Heart right ventricle (tissue), 16 donors: ENCODE measurements around the gene UNC119B. TPM values are rescaled to one million over a fixed set of nuclear protein-coding genes. Genes with fewer than 3 reads are reported as not detected.
A peak's percentile ranks its signal among the peaks of the same experiment; 100 is the strongest.

Experiments used
- ATAC-seq, 8 donors: fragments of 200-7000 bp; cut with Tn5 transposase; one replicate each; pipeline ENCODE4 v1.9.1; 2020; ENCODE audit warnings: mild to moderate bottlenecking in 8 of 8, moderate library complexity in 8 of 8, moderate number of reproducible peaks in 1 of 8
- DNase-seq, 2 donors: peaks; one replicate each; pipeline ENCODE4 v3.0.0-alpha.2; 2020
- H3K27ac ChIP-seq, 10 donors: fragments of 200-600 bp; sonication (generic) in 2 of 10; one replicate each; pipeline versions ENCODE4 v1.5.0 to v1.8.0; 2020 to 2022; ENCODE audit warnings: mild to moderate bottlenecking in 3 of 10
- H3K27me3 ChIP-seq, 7 donors: fragments of 200-600 bp; one replicate each; pipeline ENCODE4 v1.8.0; 2021 to 2022; ENCODE audit warnings: mild to moderate bottlenecking in 2 of 7
- H3K36me3 ChIP-seq, 9 donors: fragments of 200-600 bp; sonication (generic) in 1 of 9; one replicate each; pipeline versions ENCODE4 v1.5.0 to v1.8.0; 2020 to 2022; ENCODE audit warnings: mild to moderate bottlenecking in 2 of 9
- H3K4me1 ChIP-seq, 9 donors: fragments of 200-600 bp; sonication (generic) in 1 of 9; one replicate each; pipeline versions ENCODE4 v1.5.0 to v1.8.0; 2020 to 2022; ENCODE audit warnings: mild to moderate bottlenecking in 4 of 9
- H3K4me3 ChIP-seq, 10 donors: fragments of 200-600 bp; sonication (generic) in 2 of 10; one replicate each; pipeline versions ENCODE4 v1.5.0 to v1.8.0; 2020 to 2022; ENCODE audit warnings: mild to moderate bottlenecking in 7 of 10, moderate library complexity in 2 of 10
- H3K9me3 ChIP-seq, 11 donors: fragments of 200-600 bp in 10 of 11; sonication (generic) in 2 of 11; one replicate each; pipeline versions ENCODE4 v1.5.0 to v1.8.0; 2013 to 2022; ENCODE audit warnings: mild to moderate bottlenecking in 2 of 11, control low read depth in 1 of 11, moderate library complexity in 1 of 11
- WGBS, 2 donors: extraction: QIAGEN DNeasy Blood & Tissue Kit; methylation state at CpG; one replicate each; pipeline ENCODE4 v1.1.7; 2013; ENCODE audit warnings: inconsistent platforms in 1 of 2; 5-methylcytosine and 5-hydroxymethylcytosine counted together
- intact Hi-C, 10 donors: fragments of 100-400 bp; cut with DNase I; formaldehyde crosslinking; loops; one replicate each; pipeline versions ENCODE4 v1.11.1 to v1.14.2; 2022
- polyA plus RNA-seq, 2 donors: library from polyadenylated mRNA; stranded (reverse); fragments of 200-250 nt; gene quantifications; one replicate each; pipeline ENCODE4 v1.2.3, GENCODE V29; 2013
- total RNA-seq, 10 donors: library from RNA; stranded (reverse); fragmentation: NEBNext Ultra II Directional in 3 of 10; extraction: Animal tissue kit (Norgen Biotek cat#: 25700) in 3 of 10; gene quantifications; one replicate each; pipeline versions ENCODE4 v1.2.1 to v1.2.4, GENCODE V29; 2021 to 2023
- TF ChIP-seq, protein P1 (sequence below), 9 donors: fragments of 200-600 bp; sonication (generic) in 2 of 9; IDR thresholded peaks; one replicate each; pipeline versions ENCODE4 v1.5.0 to v1.8.0; 2021 to 2022; ENCODE audit warnings: antibody characterized with exemption in 9 of 9, mild to moderate bottlenecking in 5 of 9, moderate library complexity in 1 of 9
- donor health status: Arrhythmogenic right ventricular cardiomyopathy.
- donor health status: ischemic (EF 13 %, LVEDD 7.1; RV severe dilation, severe dysfunction).
- donor health status: healthy with polysubstance abuse.
- donor health status: DM: no; HTN: yes; CAD: no.
- donor health status: DM: no; HTN: no; CAD: no.
- donor health status: ischemic (EF 25% LVEDD 6.9; RV normal size, moderate dysfunction).
- donor health status: ischemic (EF 25% LVEDD 5.7; RV mildly dilated, moderate dysfunction).
- donor health status: healthy.
- donor health status: DM: yes; HTN: yes; CAD: no.
- donor health status: Ischemic cardiomyopathy.
- donor health status: ischemic (EF 35%, LVEDD 5.7; RV mildly dilated, moderate dysfunction).
- donor health status: nonischemic (EF 11% LVEDD 7.7; RV severe dilation, severe dysfunction).
- donor health status: DM: yes; HTN: yes; CAD: no.
- donor health status: PGD.
- donor health status: ischemic (EF 29% LVEDD 5.4; RV normal size, mild dysfunction).
- donor health status: nonischemic (EF 23%, LVEDD 6.1; RV moderate dilation, normal function).

Gene UNC119B
- total and polyA plus RNA-seq, 12 donors, result 5.0 to 15.4 (median 9.3) TPM

DNA sequence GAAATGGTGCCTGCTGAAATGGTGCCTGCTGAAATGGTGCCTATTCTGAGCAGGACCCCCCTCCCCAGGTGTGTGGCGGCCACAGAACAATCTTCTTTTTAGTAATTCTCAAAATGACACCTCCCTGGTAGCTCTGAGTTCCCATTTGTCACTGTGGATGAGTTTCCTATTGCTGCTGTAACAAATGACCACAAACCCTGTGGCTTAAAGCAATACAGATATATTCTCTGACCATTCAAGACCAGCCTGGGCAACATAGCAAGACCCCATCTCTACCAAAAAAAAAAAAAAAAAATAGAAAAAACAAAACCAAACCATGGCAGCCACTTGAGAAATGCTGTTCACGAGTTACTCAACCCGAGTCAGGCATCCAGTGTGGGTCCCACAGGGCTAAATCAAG, 23.3 kb downstream of the UNC119B start:
- Histone ChIP-seq H3K4me3 (no peak overlapping the region), H3K27ac (no peak overlapping the region), H3K4me1 (no peaks in the 10 kb centered on the region), H3K9me3 (no peaks in the 10 kb centered on the region), H3K36me3 (peaks cover 0 to 64% (median 15%) of the 10 kb centered on the region in 9 donors), H3K27me3 (no peaks in the 10 kb centered on the region)
- WGBS, 2 donors, result 88 to 92% methylated on average over 3 of the region's 3 CpGs
- TF ChIP-seq, protein P1, sequence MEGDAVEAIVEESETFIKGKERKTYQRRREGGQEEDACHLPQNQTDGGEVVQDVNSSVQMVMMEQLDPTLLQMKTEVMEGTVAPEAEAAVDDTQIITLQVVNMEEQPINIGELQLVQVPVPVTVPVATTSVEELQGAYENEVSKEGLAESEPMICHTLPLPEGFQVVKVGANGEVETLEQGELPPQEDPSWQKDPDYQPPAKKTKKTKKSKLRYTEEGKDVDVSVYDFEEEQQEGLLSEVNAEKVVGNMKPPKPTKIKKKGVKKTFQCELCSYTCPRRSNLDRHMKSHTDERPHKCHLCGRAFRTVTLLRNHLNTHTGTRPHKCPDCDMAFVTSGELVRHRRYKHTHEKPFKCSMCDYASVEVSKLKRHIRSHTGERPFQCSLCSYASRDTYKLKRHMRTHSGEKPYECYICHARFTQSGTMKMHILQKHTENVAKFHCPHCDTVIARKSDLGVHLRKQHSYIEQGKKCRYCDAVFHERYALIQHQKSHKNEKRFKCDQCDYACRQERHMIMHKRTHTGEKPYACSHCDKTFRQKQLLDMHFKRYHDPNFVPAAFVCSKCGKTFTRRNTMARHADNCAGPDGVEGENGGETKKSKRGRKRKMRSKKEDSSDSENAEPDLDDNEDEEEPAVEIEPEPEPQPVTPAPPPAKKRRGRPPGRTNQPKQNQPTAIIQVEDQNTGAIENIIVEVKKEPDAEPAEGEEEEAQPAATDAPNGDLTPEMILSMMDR (IDR thresholded peaks at IDR 0.05), result no peak
- DNase-seq (no peak), ATAC-seq (no peak)
- intact Hi-C loops, result loop anchor here in 1 of 10 donors (10.0 kb wide), 1 partner anchor 241 kb away; the partner anchor contains the start of gene HNF1A

DNA sequence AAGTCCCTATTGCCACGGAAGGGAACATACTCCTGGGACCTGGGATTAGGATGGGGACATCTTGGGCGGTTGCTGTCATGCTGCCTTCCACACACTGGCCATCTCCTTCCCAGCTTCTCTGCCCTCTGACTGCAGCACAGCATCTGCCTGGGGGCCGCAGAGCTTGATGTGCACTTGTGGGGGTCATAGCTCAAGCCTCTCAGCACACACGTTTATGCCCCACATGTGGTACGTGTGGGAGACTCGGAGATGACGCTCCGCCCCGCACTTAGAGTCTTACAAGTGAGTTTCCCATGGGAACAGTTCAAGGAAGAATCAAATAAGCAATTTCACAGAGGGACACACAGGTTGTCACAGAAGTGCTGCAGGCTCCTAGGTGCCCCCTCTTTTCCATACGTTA, 24.0 kb downstream of the UNC119B start:
- peaks cover 0 to 64% (median 11%) of the 10 kb centered on the region in 9 donors for H3K36me3 ChIP-seq
- DNase-seq, result no peak
- 91 to 93% methylated on average over 10 of the region's 10 CpGs for WGBS, 2 donors
- H3K4me1 ChIP-seq, result no peaks in the 10 kb centered on the region
- H3K9me3 ChIP-seq, result no peaks in the 10 kb centered on the region
- ATAC-seq, result no peak
- no peaks in the 10 kb centered on the region for H3K27me3 ChIP-seq
- TF ChIP-seq, protein P1 (IDR thresholded peaks at IDR 0.05), result no peak
- no peak overlapping the region for H3K4me3 ChIP-seq
- intact Hi-C loops, result loop anchor here in 1 of 10 donors (10.0 kb wide), 1 partner anchor 241 kb away; the partner anchor contains the start of gene HNF1A
- H3K27ac ChIP-seq, result no peak overlapping the region

DNA sequence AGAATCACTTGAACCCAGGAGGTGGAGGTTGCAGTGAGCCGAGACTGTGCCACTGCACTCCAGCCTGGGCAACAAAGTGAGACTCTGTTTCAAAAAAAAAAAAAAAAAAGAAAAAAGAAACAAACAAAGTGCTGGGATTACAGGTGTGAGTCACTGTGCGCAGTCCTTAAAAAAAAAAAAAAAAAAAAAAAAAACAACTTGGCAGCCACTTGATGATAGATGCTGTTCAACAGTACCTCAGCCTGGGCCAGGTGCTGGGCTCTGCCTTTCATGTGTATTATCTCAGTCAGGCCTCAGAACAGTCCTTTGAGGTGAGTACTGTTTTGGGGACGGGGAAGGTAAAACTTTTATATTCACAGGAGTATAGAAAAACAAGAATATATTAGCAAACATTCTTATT, 24.9 kb downstream of the UNC119B start:
- DNase-seq (no peak), ATAC-seq (no peak)
- Histone ChIP-seq H3K27me3 (no peaks in the 10 kb centered on the region), H3K9me3 (no peaks in the 10 kb centered on the region), H3K36me3 (peaks cover 0 to 62% (median 9%) of the 10 kb centered on the region in 9 donors), H3K27ac (no peak overlapping the region), H3K4me1 (no peaks in the 10 kb centered on the region), H3K4me3 (no peak overlapping the region)
- intact Hi-C loops, result loop anchor here in 1 of 10 donors (10.0 kb wide), 1 partner anchor 240 kb away; the partner anchor contains the start of gene HNF1A
- TF ChIP-seq, protein P1 (IDR thresholded peaks at IDR 0.05), result no peak
- 95 to 99% methylated on average over 2 to 3 of the region's 3 CpGs for WGBS, 2 donors

DNA sequence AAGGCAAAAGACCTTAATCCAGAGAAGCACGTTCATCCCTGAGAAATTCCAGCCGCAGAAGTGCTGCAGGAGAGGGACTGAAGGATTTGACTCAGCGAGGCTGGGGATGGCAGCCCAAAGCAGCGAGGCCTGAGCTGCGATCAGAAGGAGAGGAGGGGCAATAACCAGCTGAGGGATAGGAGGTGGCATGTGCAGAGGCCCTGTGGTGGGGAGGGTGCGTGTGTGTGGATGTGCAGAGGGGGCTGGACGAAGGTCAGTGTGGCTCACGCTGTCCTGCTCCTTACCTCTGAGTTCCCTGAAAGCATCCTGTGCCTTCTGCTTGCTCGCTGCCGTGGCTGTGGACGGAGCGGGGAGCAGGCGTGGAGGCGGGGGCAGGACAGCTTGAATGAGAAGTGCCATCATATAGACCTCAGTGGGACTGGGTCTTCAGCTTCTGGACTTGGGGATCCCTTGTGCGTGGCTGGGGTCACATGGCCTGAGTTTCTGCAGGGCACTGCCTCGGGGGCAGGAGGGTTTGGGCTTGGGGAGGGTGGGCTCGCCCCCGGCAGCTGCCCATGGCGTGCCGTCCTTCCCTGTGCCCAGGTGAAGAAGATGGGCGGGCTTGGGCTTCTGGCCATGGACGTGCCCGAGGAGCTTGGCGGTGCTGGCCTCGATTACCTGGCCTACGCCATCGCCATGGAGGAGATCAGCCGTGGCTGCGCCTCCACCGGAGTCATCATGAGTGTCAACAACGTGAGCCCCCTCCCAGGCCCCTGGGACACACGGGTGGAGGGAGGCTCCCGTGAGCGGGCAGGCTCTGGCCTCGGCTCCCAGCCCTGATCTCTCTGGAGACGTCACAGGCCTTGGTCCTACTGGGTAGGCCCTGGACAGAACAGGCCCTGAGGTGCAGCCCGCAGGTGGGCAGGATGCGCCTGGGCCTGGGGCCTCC, 26.4 kb downstream of the UNC119B start:
- H3K36me3 ChIP-seq, result peaks cover 0 to 49% (median 0%) of the 10 kb centered on the region in 9 donors
- H3K4me3 ChIP-seq, result no peak overlapping the region
- TF ChIP-seq, protein P1 (IDR thresholded peaks at IDR 0.05), result no peak
- WGBS, 2 donors, result 90 to 91% methylated on average over 38 of the region's 38 CpGs
- H3K4me1 ChIP-seq, result no peaks in the 10 kb centered on the region
- DNase-seq (no peak), ATAC-seq (peak in 4 of 8 donors; percentile 5 to 36 (median 11))
- intact Hi-C loops, result loop anchor here in 1 of 10 donors (10.0 kb wide), 1 partner anchor 238 kb away; the partner anchor contains the start of gene HNF1A
- H3K27me3 ChIP-seq, result no peaks in the 10 kb centered on the region
- H3K27ac ChIP-seq, result no peak overlapping the region
- H3K9me3 ChIP-seq, result no peaks in the 10 kb centered on the region
